ENCODE data around the gene MAST2.

MAST2 gene

DNA sequence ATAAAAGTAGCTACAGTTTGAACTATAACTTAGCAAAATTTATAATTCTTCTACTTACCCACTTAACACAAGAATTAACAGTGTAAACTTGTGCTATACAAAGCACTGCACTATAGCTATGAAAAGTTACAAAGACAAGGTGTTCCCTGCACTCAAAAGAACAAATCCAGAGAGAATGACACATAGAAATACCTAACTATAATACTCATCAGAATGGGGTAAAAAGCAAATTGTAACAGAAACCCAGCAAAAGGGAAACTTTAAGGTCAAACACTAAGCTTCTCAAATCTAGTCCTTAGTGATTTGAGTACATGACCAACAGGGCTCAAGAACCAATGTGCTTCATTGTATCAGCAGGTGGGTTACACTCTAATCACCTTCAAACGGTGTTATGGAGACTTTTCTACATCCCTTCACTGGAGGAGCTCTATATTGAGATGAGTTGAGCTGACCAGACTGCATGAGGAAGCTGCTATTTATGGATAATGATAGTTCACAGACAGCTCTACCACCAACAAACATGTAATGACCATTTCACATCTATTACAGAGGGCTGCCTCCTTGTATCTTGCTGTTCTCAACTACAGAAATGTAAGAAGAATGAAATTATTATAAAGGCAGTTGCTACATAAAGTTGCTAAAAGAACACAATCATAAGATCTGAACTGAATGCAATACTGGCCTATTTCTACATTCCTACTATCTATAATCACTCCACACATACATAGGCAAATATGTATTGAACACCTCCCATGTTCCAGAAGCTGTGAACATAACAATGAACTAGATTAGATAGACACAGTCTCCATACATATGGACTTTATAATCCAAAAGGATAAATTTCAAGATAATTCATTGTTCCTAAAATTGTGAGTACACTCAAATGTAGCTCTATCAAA lies 281.4 kb downstream of the MAST2 start:
- TF ChIP-seq, protein P1, sequence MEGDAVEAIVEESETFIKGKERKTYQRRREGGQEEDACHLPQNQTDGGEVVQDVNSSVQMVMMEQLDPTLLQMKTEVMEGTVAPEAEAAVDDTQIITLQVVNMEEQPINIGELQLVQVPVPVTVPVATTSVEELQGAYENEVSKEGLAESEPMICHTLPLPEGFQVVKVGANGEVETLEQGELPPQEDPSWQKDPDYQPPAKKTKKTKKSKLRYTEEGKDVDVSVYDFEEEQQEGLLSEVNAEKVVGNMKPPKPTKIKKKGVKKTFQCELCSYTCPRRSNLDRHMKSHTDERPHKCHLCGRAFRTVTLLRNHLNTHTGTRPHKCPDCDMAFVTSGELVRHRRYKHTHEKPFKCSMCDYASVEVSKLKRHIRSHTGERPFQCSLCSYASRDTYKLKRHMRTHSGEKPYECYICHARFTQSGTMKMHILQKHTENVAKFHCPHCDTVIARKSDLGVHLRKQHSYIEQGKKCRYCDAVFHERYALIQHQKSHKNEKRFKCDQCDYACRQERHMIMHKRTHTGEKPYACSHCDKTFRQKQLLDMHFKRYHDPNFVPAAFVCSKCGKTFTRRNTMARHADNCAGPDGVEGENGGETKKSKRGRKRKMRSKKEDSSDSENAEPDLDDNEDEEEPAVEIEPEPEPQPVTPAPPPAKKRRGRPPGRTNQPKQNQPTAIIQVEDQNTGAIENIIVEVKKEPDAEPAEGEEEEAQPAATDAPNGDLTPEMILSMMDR (IDR thresholded peaks at IDR 0.05; ENCODE audit: control insufficient read depth, insufficient read depth, low read depth, low read length, missing control alignments) = no peak
- no peak overlapping the region for H3K4me3 ChIP-seq (ENCODE audit: control insufficient read depth, low read depth, low read length)
- no peak for DNase-seq (ENCODE audit: low read depth)

Data from AG09309 (cell line).